HepG2 (cell line): ENCODE data around the gene PPP2R1B. TPM values are rescaled to one million over a fixed set of nuclear protein-coding genes. Genes with fewer than 3 reads are reported as not detected.

Source experiments
- ARID3A ChIP-seq: IDR thresholded peaks from 2 replicates; pipeline ENCODE4 v1.6.1; 2012; ENCODE audit warnings: low read depth, low read length, improper control_type of control experiment
- CENPBD1 ChIP-seq: sonication (generic); formaldehyde crosslinking; IDR thresholded peaks from 2 replicates; pipeline ENCODE4 v1.8.0; 2022; ENCODE audit warnings: missing genetic modification reagents, low read depth, mild to moderate bottlenecking, borderline replicate concordance
- CHD2 ChIP-seq: IDR thresholded peaks from 2 replicates; pipeline ENCODE4 v1.6.1; 2011; ENCODE audit warnings: low read depth, low read length, improper control_type of control experiment
- HNRNPH1 ChIP-seq: fragments of 200-400 bp; formaldehyde crosslinking; optimal IDR thresholded peaks from 2 replicates; pipeline ENCODE3; 2017; ENCODE audit warnings: mild to moderate bottlenecking, low read depth, low read length
- MXD3 ChIP-seq: IDR thresholded peaks from 2 replicates; pipeline ENCODE4 v1.6.1; 2016; ENCODE audit warnings: mild to moderate bottlenecking, missing biosample characterization, missing genetic modification reagents
- NFATC3 ChIP-seq: sonication (generic); formaldehyde crosslinking; IDR thresholded peaks from 2 replicates; pipeline ENCODE4 v1.5.1; 2020; ENCODE audit warnings: mild to moderate bottlenecking, missing genetic modification reagents
- NKX3-1 ChIP-seq: sonication (generic); formaldehyde crosslinking; IDR thresholded peaks from 2 replicates; pipeline ENCODE4 v1.5.0; 2020; ENCODE audit warnings: missing genetic modification reagents
- NR2F2 ChIP-seq: IDR thresholded peaks from 2 replicates; pipeline ENCODE4 v1.6.1; 2012; ENCODE audit warnings: low read depth, inconsistent platforms, borderline replicate concordance
- RFXANK ChIP-seq: IDR thresholded peaks from 2 replicates; pipeline ENCODE4 v1.6.1; 2016
- RXRB ChIP-seq: IDR thresholded peaks from 2 replicates; pipeline ENCODE4 v1.6.1; 2016; ENCODE audit warnings: borderline replicate concordance, missing genetic modification reagents, missing compliant biosample characterization
- TFDP1 ChIP-seq: IDR thresholded peaks from 2 replicates; pipeline ENCODE4 v1.6.1; 2016; ENCODE audit warnings: missing compliant biosample characterization, missing genetic modification reagents, borderline replicate concordance
- ZBTB33 ChIP-seq: sonication (generic); formaldehyde crosslinking; IDR thresholded peaks from 2 replicates; pipeline ENCODE4 v1.4.0; 2020; ENCODE audit warnings: missing genetic modification reagents
- ZFP41 ChIP-seq: sonication (generic); formaldehyde crosslinking; IDR thresholded peaks from 2 replicates; pipeline ENCODE4 v1.4.0; 2020; ENCODE audit warnings: mild to moderate bottlenecking, missing genetic modification reagents, borderline replicate concordance
- ZNF281 ChIP-seq: sonication (generic); formaldehyde crosslinking; IDR thresholded peaks from 2 replicates; pipeline ENCODE4 v1.4.0; 2020; ENCODE audit warnings: missing genetic modification reagents, borderline replicate concordance
- ZNF33B ChIP-seq: sonication (generic); formaldehyde crosslinking; IDR thresholded peaks from 2 replicates; pipeline ENCODE4 v1.5.1; 2020; ENCODE audit warnings: mild to moderate bottlenecking, missing genetic modification reagents
- ZNF557 ChIP-seq: sonication (generic); formaldehyde crosslinking; IDR thresholded peaks from 2 replicates; pipeline ENCODE4 v1.4.0; 2020; ENCODE audit warnings: missing genetic modification reagents
- ZNF709 ChIP-seq: sonication (generic); formaldehyde crosslinking; IDR thresholded peaks from 2 replicates; pipeline ENCODE4 v1.5.0; 2020; ENCODE audit warnings: mild to moderate bottlenecking, missing genetic modification reagents
- ZNF784 ChIP-seq: sonication (generic); formaldehyde crosslinking; IDR thresholded peaks from 2 replicates; pipeline ENCODE4 v1.5.1; 2020; ENCODE audit warnings: missing genetic modification reagents, mild to moderate bottlenecking, borderline replicate concordance
- polyA plus RNA-seq, 8 experiments: library from polyadenylated mRNA; depleted of rRNA in 3 of 8; stranded (reverse) in 7 of 8; unstranded in 1 of 8; fragments of >200 nt; fragmentation: Illumina TruSeq in 4 of 8; extraction: Trizol in 4 of 8; gene quantifications; 2 replicates each; pipeline versions ENCODE4 v1.2.1 to v1.2.3, GENCODE V29; 2011 to 2016; ENCODE audit warnings: low read depth in 4 of 8, missing spikeins in 1 of 8, mixed read lengths in 1 of 8; ENCODE audit not compliant: insufficient read depth in 1 of 8
- total RNA-seq, 5 experiments: library from RNA; depleted of rRNA; stranded (reverse); fragments of >200 nt; fragmentation: Illumina TruSeq; extraction: Trizol; gene quantifications; 2 replicates each; pipeline ENCODE4 v1.2.3, GENCODE V29; 2016; ENCODE audit warnings: low read depth in 1 of 5
- TF ChIP-seq, protein P1 (sequence below): sonication (generic); formaldehyde crosslinking; IDR thresholded peaks from 2 replicates; pipeline ENCODE4 v1.4.0; 2020; ENCODE audit warnings: low read depth, mild to moderate bottlenecking, missing genetic modification reagents

Gene PPP2R1B
- total and polyA plus RNA-seq, 2 of the 13 experiments (the other 11 are each of a cell fraction or from before 2014, with no cell fraction given), result 22.1 to 56.8 TPM

DNA sequence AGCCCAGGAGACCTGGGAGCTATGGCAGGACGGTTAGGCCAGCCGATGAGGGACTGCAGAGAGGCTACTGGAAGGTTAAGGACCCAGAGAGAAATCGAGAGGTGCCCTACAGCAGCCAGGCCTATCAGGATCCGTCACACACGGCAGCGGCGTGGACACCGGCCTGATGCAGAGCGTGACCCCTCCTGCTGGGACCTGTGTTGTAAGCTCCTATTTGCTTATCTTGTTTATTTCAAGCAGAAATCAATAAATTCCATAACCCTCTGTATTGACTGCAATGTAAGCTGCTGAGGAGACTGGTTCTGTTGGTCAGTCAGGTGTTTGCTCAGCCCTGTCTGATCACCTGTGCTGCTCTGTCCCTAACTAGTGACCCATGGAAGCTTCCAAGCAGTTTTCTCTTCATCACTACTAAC lies 39.9 kb downstream of the PPP2R1B start (continued):
- TF ChIP-seq ARID3A (peak; percentile 92), NR2F2 (peak; percentile 85), ZNF281 (CRISPR knock-in tag) (no peak), RXRB (CRISPR knock-in tag) (peak; percentile 91), ZNF33B (CRISPR knock-in tag) (no peak), RFXANK (CRISPR knock-in tag) (no peak), CHD2 (no peak), MXD3 (no peak), ZNF557 (CRISPR knock-in tag) (no peak), CENPBD1 (no peak), HNRNPH1 (no peak), ZNF709 (no peak), NFATC3 (CRISPR knock-in tag) (no peak), ZFP41 (no peak), ZBTB33 (peak; percentile 99), ZNF784 (CRISPR knock-in tag) (peak; percentile 49; the same call in 1 of the 2 replicates), NKX3-1 (no peak), TFDP1 (CRISPR knock-in tag) (no peak)
- TF ChIP-seq, protein P1, sequence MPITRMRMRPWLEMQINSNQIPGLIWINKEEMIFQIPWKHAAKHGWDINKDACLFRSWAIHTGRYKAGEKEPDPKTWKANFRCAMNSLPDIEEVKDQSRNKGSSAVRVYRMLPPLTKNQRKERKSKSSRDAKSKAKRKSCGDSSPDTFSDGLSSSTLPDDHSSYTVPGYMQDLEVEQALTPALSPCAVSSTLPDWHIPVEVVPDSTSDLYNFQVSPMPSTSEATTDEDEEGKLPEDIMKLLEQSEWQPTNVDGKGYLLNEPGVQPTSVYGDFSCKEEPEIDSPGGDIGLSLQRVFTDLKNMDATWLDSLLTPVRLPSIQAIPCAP (CRISPR knock-in tag), result no peak
